Fibroblast of lung (primary cell): ENCODE data around the gene OGN. TPM values are rescaled to one million over a fixed set of nuclear protein-coding genes. Genes with fewer than 3 reads are reported as not detected.

Experiments
- DNase-seq, 2 donors: peaks; one replicate each; pipeline versions ENCODE4 v3.0.0 to v3.0.0-alpha.2; 2010; ENCODE audit warnings: low read depth in 2 of 2
- H2AFZ ChIP-seq: 2 replicates; pipeline ENCODE4 v1.5.1; 2012; ENCODE audit warnings: low read length, control low read depth, inconsistent platforms
- H3K27ac ChIP-seq: 2 replicates; pipeline ENCODE4 v1.5.1; 2011; ENCODE audit warnings: low read length, control low read depth; ENCODE audit not compliant: insufficient read depth
- H3K27me3 ChIP-seq: 2 replicates; pipeline ENCODE4 v1.5.1; 2011; ENCODE audit warnings: mild to moderate bottlenecking, low read length; ENCODE audit not compliant: control insufficient read depth, insufficient read depth
- H3K36me3 ChIP-seq: 2 replicates; pipeline ENCODE4 v1.5.1; 2011; ENCODE audit warnings: low read length; ENCODE audit not compliant: control insufficient read depth, insufficient read depth
- H3K4me1 ChIP-seq: 2 replicates; pipeline ENCODE4 v1.5.1; 2011; ENCODE audit warnings: low read length; ENCODE audit not compliant: control insufficient read depth, insufficient read depth; ENCODE audit errors: extremely low read depth
- H3K4me2 ChIP-seq: 2 replicates; pipeline ENCODE4 v1.5.1; 2011; ENCODE audit warnings: low read length, control low read depth; ENCODE audit not compliant: insufficient read depth; ENCODE audit errors: extremely low read depth
- H3K4me3 ChIP-seq, 4 experiments: fragments of 200-600 bp in 1 of 4; sonication (generic) in 1 of 4; replicated peaks in 1 of 4; 2 replicates each; pipeline ENCODE4 v1.5.1; 2011 to 2016; ENCODE audit warnings: low read length in 4 of 4, low read depth in 3 of 4, mild to moderate bottlenecking in 3 of 4, control low read depth in 2 of 4, inconsistent platforms in 1 of 4, mixed read lengths in 1 of 4; ENCODE audit not compliant: insufficient read depth in 1 of 4; ENCODE audit errors: control extremely low read depth in 1 of 4
- H3K79me2 ChIP-seq: 2 replicates; pipeline ENCODE4 v1.5.1; 2012; ENCODE audit warnings: mild to moderate bottlenecking, low read length, inconsistent platforms; ENCODE audit not compliant: control insufficient read depth, insufficient read depth
- H3K9ac ChIP-seq: 2 replicates; pipeline ENCODE4 v1.5.1; 2011; ENCODE audit warnings: mild to moderate bottlenecking, low read length, control low read depth; ENCODE audit not compliant: insufficient read depth
- H3K9me3 ChIP-seq: 2 replicates; pipeline ENCODE4 v1.5.1; 2012; ENCODE audit warnings: low read depth, low read length; ENCODE audit not compliant: control insufficient read depth, insufficient read depth
- H4K20me1 ChIP-seq: 2 replicates; pipeline ENCODE4 v1.5.1; 2011; ENCODE audit warnings: low read length; ENCODE audit not compliant: control insufficient read depth, insufficient read depth; ENCODE audit errors: extremely low read depth
- EZH2 ChIP-seq: IDR thresholded peaks from 2 replicates; pipeline ENCODE4 v1.5.1; 2012; ENCODE audit warnings: low read length, control low read depth, mild to moderate bottlenecking; ENCODE audit errors: missing control alignments
- polyA plus RNA-seq, 2 donors: library from polyadenylated mRNA; depleted of rRNA in 1 of 2; stranded (reverse) in 1 of 2; unstranded in 1 of 2; fragments of >200 nt; gene quantifications; 2 replicates each; pipeline ENCODE4 v1.2.1, GENCODE V29; 2011 to 2012; ENCODE audit warnings: missing spikeins in 1 of 2
- total RNA-seq: library from RNA; depleted of rRNA; stranded (reverse); fragments of >200 nt; gene quantifications from 2 replicates; pipeline ENCODE4 v1.2.1, GENCODE V29; 2014
- TF ChIP-seq, protein P1 (sequence below), 2 donors: IDR thresholded peaks in 1 of 2; conservative IDR thresholded peaks in 1 of 2; 1 replicate in 1 of 2; 2 replicates in 1 of 2; pipeline ENCODE4 v1.5.1; 2011 to 2012; ENCODE audit warnings: low read length in 2 of 2, control low read depth in 1 of 2, inconsistent platforms in 1 of 2, low read depth in 1 of 2, mild to moderate bottlenecking in 1 of 2

The OGN gene
- total and polyA plus RNA-seq, 2 donors (not counting 1 experiment from before 2014, with no cell fraction given), result 1.2 to 1.3 TPM

DNA sequence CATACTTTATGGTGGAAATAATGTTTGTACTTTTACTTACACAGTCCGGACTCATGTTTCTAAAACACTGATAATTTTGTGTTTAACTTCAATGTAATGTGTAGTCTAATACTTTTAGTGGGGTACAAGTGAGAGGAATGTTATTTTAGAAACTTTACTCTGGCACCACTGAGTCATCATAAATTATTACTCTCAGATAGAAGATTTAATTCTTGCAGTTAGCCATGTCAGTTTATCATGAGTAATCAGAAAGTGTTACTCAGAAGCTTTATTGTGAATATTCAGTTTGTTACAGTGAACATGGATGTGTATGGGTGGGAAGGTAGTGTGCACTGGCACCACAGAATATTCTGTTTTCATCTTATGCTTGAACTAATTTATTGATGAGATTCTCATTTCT lies 20.0 kb downstream of the OGN start:
- Histone ChIP-seq H4K20me1 (no peaks in the 10 kb centered on the region), H3K27ac (no peak overlapping the region), H3K36me3 (no peaks in the 10 kb centered on the region), H3K9ac (no peak overlapping the region), H3K4me3 (no peak overlapping the region), H3K27me3 (no peaks in the 10 kb centered on the region), H3K4me2 (peak overlapping the region; percentile 54), H3K9me3 (no peaks in the 10 kb centered on the region), H3K79me2 (no peaks in the 10 kb centered on the region), H2AFZ (no peak overlapping the region), H3K4me1 (no peaks in the 10 kb centered on the region)
- TF ChIP-seq, protein P1, sequence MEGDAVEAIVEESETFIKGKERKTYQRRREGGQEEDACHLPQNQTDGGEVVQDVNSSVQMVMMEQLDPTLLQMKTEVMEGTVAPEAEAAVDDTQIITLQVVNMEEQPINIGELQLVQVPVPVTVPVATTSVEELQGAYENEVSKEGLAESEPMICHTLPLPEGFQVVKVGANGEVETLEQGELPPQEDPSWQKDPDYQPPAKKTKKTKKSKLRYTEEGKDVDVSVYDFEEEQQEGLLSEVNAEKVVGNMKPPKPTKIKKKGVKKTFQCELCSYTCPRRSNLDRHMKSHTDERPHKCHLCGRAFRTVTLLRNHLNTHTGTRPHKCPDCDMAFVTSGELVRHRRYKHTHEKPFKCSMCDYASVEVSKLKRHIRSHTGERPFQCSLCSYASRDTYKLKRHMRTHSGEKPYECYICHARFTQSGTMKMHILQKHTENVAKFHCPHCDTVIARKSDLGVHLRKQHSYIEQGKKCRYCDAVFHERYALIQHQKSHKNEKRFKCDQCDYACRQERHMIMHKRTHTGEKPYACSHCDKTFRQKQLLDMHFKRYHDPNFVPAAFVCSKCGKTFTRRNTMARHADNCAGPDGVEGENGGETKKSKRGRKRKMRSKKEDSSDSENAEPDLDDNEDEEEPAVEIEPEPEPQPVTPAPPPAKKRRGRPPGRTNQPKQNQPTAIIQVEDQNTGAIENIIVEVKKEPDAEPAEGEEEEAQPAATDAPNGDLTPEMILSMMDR (conservative IDR thresholded peaks at IDR 0.05 in 1 of 2, IDR thresholded peaks at IDR 0.05 in 1 of 2; ENCODE audit: low read depth in 1 of 2, low read length in 2 of 2), result no peak
- no peak for TF ChIP-seq EZH2
- DNase-seq, result peak; percentile 40 to 77

DNA sequence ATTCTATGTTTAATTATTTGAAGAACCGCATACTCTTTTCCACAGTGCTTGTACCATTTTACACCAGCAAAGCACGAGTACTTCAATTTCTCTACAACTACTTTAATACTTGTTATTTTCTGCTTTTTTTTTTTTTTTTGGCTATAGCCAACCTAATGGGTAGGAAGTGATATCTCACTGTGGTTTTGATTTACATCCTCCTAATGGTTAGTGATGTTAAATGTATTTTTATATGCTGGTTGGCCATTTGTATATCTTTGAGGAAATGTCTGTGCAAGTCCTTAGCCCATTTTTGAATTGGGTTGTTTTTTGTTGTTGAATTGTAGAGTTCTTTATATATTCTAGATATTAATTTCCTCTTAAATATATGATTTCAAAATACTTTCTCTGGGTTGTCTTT lies 22.6 kb downstream of the OGN start:
- Histone ChIP-seq H3K9ac (no peak overlapping the region), H2AFZ (no peak overlapping the region), H3K4me2 (no peak overlapping the region), H4K20me1 (no peaks in the 10 kb centered on the region), H3K79me2 (no peaks in the 10 kb centered on the region), H3K27ac (no peak overlapping the region), H3K4me1 (no peaks in the 10 kb centered on the region), H3K27me3 (no peaks in the 10 kb centered on the region), H3K36me3 (no peaks in the 10 kb centered on the region), H3K9me3 (no peaks in the 10 kb centered on the region), H3K4me3 (no peak overlapping the region)
- no peak for DNase-seq
- TF ChIP-seq, protein P1 (conservative IDR thresholded peaks at IDR 0.05 in 1 of 2, IDR thresholded peaks at IDR 0.05 in 1 of 2; ENCODE audit: low read depth in 1 of 2, low read length in 2 of 2), result no peak
- no peak for TF ChIP-seq EZH2

DNA sequence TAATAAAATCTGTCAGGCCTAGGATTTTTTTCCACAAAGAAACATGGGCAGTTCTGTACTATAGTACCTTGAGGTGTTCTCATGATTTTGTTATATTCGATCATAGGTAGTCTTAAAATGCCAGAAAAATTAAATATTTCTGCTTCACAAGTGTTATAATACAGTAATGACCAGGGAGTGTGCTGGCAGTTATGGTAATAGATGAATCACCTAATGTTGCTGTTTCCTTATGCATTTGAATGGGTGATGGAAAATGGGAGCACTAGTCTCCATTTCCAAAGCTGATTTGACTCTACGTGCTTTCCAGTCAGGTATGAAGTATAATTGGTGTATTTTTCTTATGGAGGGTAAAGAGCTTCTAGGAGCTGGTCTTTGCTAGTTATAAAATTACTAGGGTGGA lies 23.8 kb downstream of the OGN start:
- Histone ChIP-seq H3K4me2 (no peak overlapping the region), H3K4me3 (no peak overlapping the region), H3K27me3 (no peaks in the 10 kb centered on the region), H2AFZ (no peak overlapping the region), H3K79me2 (no peaks in the 10 kb centered on the region), H3K9me3 (no peaks in the 10 kb centered on the region), H3K36me3 (no peaks in the 10 kb centered on the region), H3K9ac (no peak overlapping the region), H4K20me1 (no peaks in the 10 kb centered on the region), H3K4me1 (no peaks in the 10 kb centered on the region), H3K27ac (no peak overlapping the region)
- no peak for TF ChIP-seq EZH2
- TF ChIP-seq, protein P1 (conservative IDR thresholded peaks at IDR 0.05 in 1 of 2, IDR thresholded peaks at IDR 0.05 in 1 of 2; ENCODE audit: low read depth in 1 of 2, low read length in 2 of 2), result no peak
- DNase-seq, result no peak
